Activated CD4-positive, alpha-beta T cell treated with anti-CD3 and anti-CD28 coated beads, Interleukin-2, amount 10 ng/mL, durations not matched to agents 24 days and 14 days (primary cell): ENCODE measurements around the gene FRMPD2. TPM values are rescaled to one million over a fixed set of nuclear protein-coding genes. Genes with fewer than 3 reads are reported as not detected.

ENCODE experiments used
- DNase-seq: peaks from one replicate; pipeline ENCODE4 v3.0.0; 2022
- H3K27ac Mint-ChIP-seq: one replicate; pipeline ENCODE4 v1.8.0; 2022; ENCODE audit warnings: mild to moderate bottlenecking, mixed read lengths
- H3K27me3 Mint-ChIP-seq: one replicate; pipeline ENCODE4 v1.8.0; 2022; ENCODE audit warnings: mixed read lengths
- H3K36me3 Mint-ChIP-seq: one replicate; pipeline ENCODE4 v1.8.0; 2022; ENCODE audit warnings: low read depth, mild to moderate bottlenecking, mixed read lengths
- H3K4me1 Mint-ChIP-seq: one replicate; pipeline ENCODE4 v1.8.0; 2021; ENCODE audit warnings: mixed read lengths
- H3K4me3 Mint-ChIP-seq: one replicate; pipeline ENCODE4 v1.8.0; 2022; ENCODE audit warnings: mild to moderate bottlenecking, moderate library complexity, mixed read lengths
- H3K9me3 Mint-ChIP-seq: one replicate; pipeline ENCODE4 v1.8.0; 2021; ENCODE audit warnings: mixed read lengths
- intact Hi-C: fragments of 100-400 bp; cut with micrococcal nuclease; formaldehyde crosslinking; loops from one replicate; pipeline ENCODE4 v1.15.1; 2023
- total RNA-seq: library from RNA; stranded (reverse); gene quantifications from 2 replicates; pipeline ENCODE4 v1.2.3, GENCODE V29; 2022

FRMPD2 gene
- total RNA-seq, 1 donor from 2014 or later = not detected

GRCh38 chr10:48241332-48241731 lies 33.2 kb downstream of the FRMPD2 start:
- H3K4me1 Mint-ChIP-seq = no peaks in the 10 kb centered on the region
- no peaks in the 10 kb centered on the region for H3K9me3 Mint-ChIP-seq
- no peaks in the 10 kb centered on the region for H3K27me3 Mint-ChIP-seq

GRCh38 chr10:48240196-48240595 lies 34.3 kb downstream of the FRMPD2 start:
- no peaks in the 10 kb centered on the region for H3K4me1 Mint-ChIP-seq
- DNase-seq = no peak
- H3K9me3 Mint-ChIP-seq = no peaks in the 10 kb centered on the region
- no peaks in the 10 kb centered on the region for H3K27me3 Mint-ChIP-seq
- H3K36me3 Mint-ChIP-seq = no peaks in the 10 kb centered on the region
- H3K4me3 Mint-ChIP-seq = no peak overlapping the region
- intact Hi-C loops = no loop called here
- no peak overlapping the region for H3K27ac Mint-ChIP-seq

More at GRCh38 chr10:48241332-48241731, 33.2 kb downstream of the FRMPD2 start:
- no peak for DNase-seq
- Mint-ChIP-seq H3K27ac (no peak overlapping the region), H3K36me3 (no peaks in the 10 kb centered on the region), H3K4me3 (no peak overlapping the region)
- intact Hi-C loops = no loop called here

- Mint-ChIP-seq H3K27me3 (no peaks in the 10 kb centered on the region), H3K27ac (no peak overlapping the region), H3K36me3 (no peaks in the 10 kb centered on the region), H3K4me3 (no peak overlapping the region), H3K4me1 (no peaks in the 10 kb centered on the region), H3K9me3 (no peaks in the 10 kb centered on the region)
- no peak for DNase-seq
- intact Hi-C loops = no loop called here
Observed at GRCh38 chr10:48239618-48240017, 34.9 kb downstream of the FRMPD2 start.

- H3K36me3 Mint-ChIP-seq = no peaks in the 10 kb centered on the region
- no peaks in the 10 kb centered on the region for H3K27me3 Mint-ChIP-seq
- DNase-seq = no peak
- no peak overlapping the region for H3K27ac Mint-ChIP-seq
- H3K4me3 Mint-ChIP-seq = no peak overlapping the region
- no peaks in the 10 kb centered on the region for H3K9me3 Mint-ChIP-seq
- intact Hi-C loops = no loop called here
- H3K4me1 Mint-ChIP-seq = no peaks in the 10 kb centered on the region
Observed at GRCh38 chr10:48238826-48239520, 35.5 kb downstream of the FRMPD2 start.

GRCh38 chr10:48237259-48238250 lies 36.9 kb downstream of the FRMPD2 start:
- no peak for DNase-seq
- Mint-ChIP-seq H3K4me1 (no peaks in the 10 kb centered on the region), H3K27me3 (no peaks in the 10 kb centered on the region), H3K36me3 (no peaks in the 10 kb centered on the region), H3K27ac (no peak overlapping the region), H3K4me3 (no peak overlapping the region), H3K9me3 (no peaks in the 10 kb centered on the region)
- intact Hi-C loops = no loop called here

GRCh38 chr10:48236199-48236621 lies 38.3 kb downstream of the FRMPD2 start:
- Mint-ChIP-seq H3K27ac (no peak overlapping the region), H3K4me3 (no peak overlapping the region), H3K36me3 (no peaks in the 10 kb centered on the region), H3K4me1 (no peaks in the 10 kb centered on the region), H3K9me3 (no peaks in the 10 kb centered on the region), H3K27me3 (no peaks in the 10 kb centered on the region)
- DNase-seq = no peak
- intact Hi-C loops = no loop called here

GRCh38 chr10:48235501-48235900 lies 39.0 kb downstream of the FRMPD2 start:
- H3K4me1 Mint-ChIP-seq = no peaks in the 10 kb centered on the region
- no peak for DNase-seq
- H3K36me3 Mint-ChIP-seq = no peaks in the 10 kb centered on the region
- no peak overlapping the region for H3K4me3 Mint-ChIP-seq
- H3K27me3 Mint-ChIP-seq = peaks cover 4% of the 10 kb centered on the region
- intact Hi-C loops = no loop called here
- no peaks in the 10 kb centered on the region for H3K9me3 Mint-ChIP-seq
- no peak overlapping the region for H3K27ac Mint-ChIP-seq

GRCh38 chr10:48234787-48235186 lies 39.7 kb downstream of the FRMPD2 start:
- H3K4me1 Mint-ChIP-seq = no peaks in the 10 kb centered on the region
- no peak overlapping the region for H3K27ac Mint-ChIP-seq
- no peaks in the 10 kb centered on the region for H3K36me3 Mint-ChIP-seq
- no peak for DNase-seq
- no peaks in the 10 kb centered on the region for H3K9me3 Mint-ChIP-seq
- H3K27me3 Mint-ChIP-seq = peaks cover 4% of the 10 kb centered on the region
- intact Hi-C loops = no loop called here
- no peak overlapping the region for H3K4me3 Mint-ChIP-seq

- no peaks in the 10 kb centered on the region for H3K4me1 Mint-ChIP-seq
- no peak overlapping the region for H3K4me3 Mint-ChIP-seq
- H3K27ac Mint-ChIP-seq = no peak overlapping the region
- no peak for DNase-seq
- peaks cover 7% of the 10 kb centered on the region for H3K27me3 Mint-ChIP-seq
- no peaks in the 10 kb centered on the region for H3K9me3 Mint-ChIP-seq
- intact Hi-C loops = no loop called here
- H3K36me3 Mint-ChIP-seq = no peaks in the 10 kb centered on the region
Observed at GRCh38 chr10:48234295-48234694, 40.2 kb downstream of the FRMPD2 start.

GRCh38 chr10:48233559-48234005 lies 40.9 kb downstream of the FRMPD2 start:
- Mint-ChIP-seq H3K4me1 (no peaks in the 10 kb centered on the region), H3K27ac (no peak overlapping the region), H3K4me3 (no peak overlapping the region), H3K9me3 (no peaks in the 10 kb centered on the region), H3K27me3 (peaks cover 7% of the 10 kb centered on the region), H3K36me3 (no peaks in the 10 kb centered on the region)
- intact Hi-C loops = no loop called here
- DNase-seq = no peak

GRCh38 chr10:48232717-48233447 lies 41.6 kb downstream of the FRMPD2 start:
- intact Hi-C loops = no loop called here
- Mint-ChIP-seq H3K27me3 (peaks cover 8% of the 10 kb centered on the region), H3K36me3 (no peaks in the 10 kb centered on the region), H3K4me1 (no peaks in the 10 kb centered on the region), H3K9me3 (no peaks in the 10 kb centered on the region), H3K4me3 (no peak overlapping the region), H3K27ac (no peak overlapping the region)
- no peak for DNase-seq

GRCh38 chr10:48231699-48232315 lies 42.7 kb downstream of the FRMPD2 start:
- Mint-ChIP-seq H3K27me3 (peaks cover 14% of the 10 kb centered on the region), H3K4me3 (no peak overlapping the region), H3K36me3 (no peaks in the 10 kb centered on the region), H3K27ac (no peak overlapping the region), H3K9me3 (no peaks in the 10 kb centered on the region), H3K4me1 (no peaks in the 10 kb centered on the region)
- intact Hi-C loops = no loop called here
- no peak for DNase-seq

- Mint-ChIP-seq H3K27ac (no peak overlapping the region), H3K36me3 (no peaks in the 10 kb centered on the region), H3K4me1 (no peaks in the 10 kb centered on the region), H3K27me3 (peaks cover 16% of the 10 kb centered on the region), H3K9me3 (no peaks in the 10 kb centered on the region), H3K4me3 (no peak overlapping the region)
- intact Hi-C loops = no loop called here
- no peak for DNase-seq
Observed at GRCh38 chr10:48231178-48231577, 43.3 kb downstream of the FRMPD2 start.
